Measurements from ENCODE around the gene PDLIM4.

Gene PDLIM4

GRCh38 chr5:132265336-132266030 lies 8.0 kb downstream of the PDLIM4 start:
- TF ChIP-seq SPI1 (IDR thresholded peaks at IDR 0.05; ENCODE audit: borderline replicate concordance, low read depth) (no peak), CTCF (IDR thresholded peaks at IDR 0.05; ENCODE audit: insufficient read depth, low read length) (no peak), REST (IDR thresholded peaks at IDR 0.05; ENCODE audit: insufficient replicate concordance, low read depth) (no peak), GABPA (IDR thresholded peaks at IDR 0.05; ENCODE audit: low read depth) (no peak), POLR2AphosphoS5 (IDR thresholded peaks at IDR 0.05; ENCODE audit: low read depth) (no peak)
- no peak for DNase-seq (ENCODE audit: low read depth in 1 of 2, low spot score in 1 of 2)
- no peak overlapping the region for H3K27ac ChIP-seq (replicated peaks)
- no peak overlapping the region for H3K4me3 ChIP-seq (replicated peaks; ENCODE audit: insufficient read depth, low read length)
- no peaks in the 10 kb centered on the region for H3K27me3 ChIP-seq (ENCODE audit: insufficient read depth, poor library complexity, severe bottlenecking)

GRCh38 chr5:132266031-132266835 lies 8.7 kb downstream of the PDLIM4 start:
- no peaks in the 10 kb centered on the region for H3K27me3 ChIP-seq (ENCODE audit: insufficient read depth, poor library complexity, severe bottlenecking)
- TF ChIP-seq POLR2AphosphoS5 (IDR thresholded peaks at IDR 0.05; ENCODE audit: low read depth) (no peak), REST (IDR thresholded peaks at IDR 0.05; ENCODE audit: insufficient replicate concordance, low read depth) (no peak), SPI1 (IDR thresholded peaks at IDR 0.05; ENCODE audit: borderline replicate concordance, low read depth) (no peak), CTCF (IDR thresholded peaks at IDR 0.05; ENCODE audit: insufficient read depth, low read length) (no peak), GABPA (IDR thresholded peaks at IDR 0.05; ENCODE audit: low read depth) (no peak)
- H3K27ac ChIP-seq (replicated peaks) = no peak overlapping the region
- no peak overlapping the region for H3K4me3 ChIP-seq (replicated peaks; ENCODE audit: insufficient read depth, low read length)
- no peak for DNase-seq (ENCODE audit: low read depth in 1 of 2, low spot score in 1 of 2)

- TF ChIP-seq POLR2AphosphoS5 (IDR thresholded peaks at IDR 0.05; ENCODE audit: low read depth) (no peak), CTCF (IDR thresholded peaks at IDR 0.05; ENCODE audit: insufficient read depth, low read length) (no peak), REST (IDR thresholded peaks at IDR 0.05; ENCODE audit: insufficient replicate concordance, low read depth) (no peak), SPI1 (IDR thresholded peaks at IDR 0.05; ENCODE audit: borderline replicate concordance, low read depth) (no peak), GABPA (IDR thresholded peaks at IDR 0.05; ENCODE audit: low read depth) (no peak)
- H3K27ac ChIP-seq (replicated peaks) = no peak overlapping the region
Observed at GRCh38 chr5:132266836-132267160, 9.3 kb downstream of the PDLIM4 start.

More at GRCh38 chr5:132266836-132267160, 9.3 kb downstream of the PDLIM4 start:
- Histone ChIP-seq H3K27me3 (ENCODE audit: insufficient read depth, poor library complexity, severe bottlenecking) (no peaks in the 10 kb centered on the region), H3K4me3 (replicated peaks; ENCODE audit: insufficient read depth, low read length) (no peak overlapping the region)
- DNase-seq (ENCODE audit: low read depth in 1 of 2, low spot score in 1 of 2) = no peak
